Measurements from ENCODE around the gene EEPD1.

EEPD1 gene

DNA sequence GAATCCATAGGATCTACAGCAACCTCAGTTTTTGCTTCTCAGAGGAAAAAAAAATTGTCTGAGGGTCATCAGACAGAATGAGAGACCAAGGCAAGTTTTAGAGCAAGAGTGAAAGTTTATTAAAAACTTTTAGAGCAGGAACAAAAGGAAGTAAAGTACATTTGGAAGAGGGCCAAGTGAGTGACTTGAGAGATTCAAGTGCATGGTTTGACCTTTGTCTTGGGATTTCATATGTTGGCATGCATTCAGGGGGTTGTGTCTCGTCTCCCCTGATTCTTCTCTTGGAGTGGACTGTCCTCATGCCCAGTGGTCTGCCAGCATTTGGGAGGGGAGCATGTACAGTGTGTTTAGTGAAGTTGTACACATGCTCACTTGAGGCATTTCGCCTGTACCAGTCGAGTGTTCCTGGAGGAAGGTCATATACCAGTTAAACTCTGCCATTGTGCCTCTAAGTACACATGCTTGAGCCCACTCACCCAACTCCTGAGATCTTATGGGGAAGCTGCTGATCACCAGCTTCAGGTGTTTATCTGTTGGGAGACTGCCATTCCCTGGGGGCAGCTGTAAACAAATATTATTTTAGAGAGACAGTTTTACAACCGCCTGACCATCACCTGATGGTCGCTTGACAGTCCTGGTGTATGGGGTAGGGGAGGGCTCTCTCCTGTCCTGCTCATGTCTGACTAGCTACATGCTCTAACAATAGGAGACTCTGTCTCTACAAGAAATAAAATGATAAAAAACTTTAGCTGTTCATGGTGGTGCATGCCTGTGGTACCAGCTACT is 109.4 kb downstream of the EEPD1 start:
- DNase-seq: no peak

DNA sequence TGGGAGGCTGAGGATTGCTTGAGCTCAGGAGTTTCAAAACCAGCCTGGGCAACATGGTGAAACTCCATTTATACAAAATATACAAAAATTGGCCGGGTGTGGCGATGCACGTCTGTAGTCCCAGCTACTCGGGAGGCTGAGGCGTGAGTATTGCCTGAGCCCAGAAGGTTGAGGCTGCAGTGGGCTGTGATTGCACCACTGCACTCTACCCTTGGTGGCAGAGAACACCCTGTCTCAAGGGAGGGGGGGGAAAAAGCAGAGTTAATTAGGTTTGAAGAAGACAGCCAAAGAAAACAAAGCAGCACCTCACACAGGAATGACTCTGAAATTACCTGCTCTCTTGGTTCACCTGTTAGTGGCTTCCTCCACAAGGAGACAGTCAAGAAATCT is 110.0 kb downstream of the EEPD1 start:
- no peak for DNase-seq

DNA sequence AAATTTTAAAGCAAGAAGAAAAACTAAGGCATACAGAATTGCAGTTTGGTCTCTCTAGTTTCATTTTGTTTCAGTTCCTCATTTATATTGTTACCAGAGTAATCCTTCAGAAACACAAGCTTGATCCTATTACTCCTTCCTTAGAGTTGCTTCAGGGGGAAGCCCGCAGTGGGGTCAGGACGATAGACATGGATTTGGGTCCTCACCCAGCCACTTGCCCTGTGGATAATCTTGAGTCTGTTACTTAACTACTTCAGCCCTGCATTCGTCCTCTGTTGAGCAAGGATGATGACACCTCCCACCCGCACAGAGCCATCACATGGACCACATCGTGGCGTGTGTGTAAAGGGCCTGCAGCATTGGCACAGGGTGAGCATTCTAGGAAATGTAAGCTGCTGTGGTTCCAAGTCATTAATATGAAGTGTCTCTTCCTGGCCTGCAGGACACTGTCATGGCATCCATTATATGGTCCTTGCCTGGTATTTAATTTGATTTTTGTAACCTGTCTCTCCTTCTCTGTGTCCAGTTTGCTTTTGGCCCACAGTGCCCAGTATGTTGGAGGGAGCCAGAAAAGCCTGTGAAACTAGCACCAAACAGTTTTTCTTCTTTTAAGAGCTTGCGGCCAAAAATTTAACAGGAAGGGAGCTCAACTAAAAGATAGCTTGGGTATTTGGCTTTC is 111.2 kb downstream of the EEPD1 start:
- no peak for DNase-seq

DNA sequence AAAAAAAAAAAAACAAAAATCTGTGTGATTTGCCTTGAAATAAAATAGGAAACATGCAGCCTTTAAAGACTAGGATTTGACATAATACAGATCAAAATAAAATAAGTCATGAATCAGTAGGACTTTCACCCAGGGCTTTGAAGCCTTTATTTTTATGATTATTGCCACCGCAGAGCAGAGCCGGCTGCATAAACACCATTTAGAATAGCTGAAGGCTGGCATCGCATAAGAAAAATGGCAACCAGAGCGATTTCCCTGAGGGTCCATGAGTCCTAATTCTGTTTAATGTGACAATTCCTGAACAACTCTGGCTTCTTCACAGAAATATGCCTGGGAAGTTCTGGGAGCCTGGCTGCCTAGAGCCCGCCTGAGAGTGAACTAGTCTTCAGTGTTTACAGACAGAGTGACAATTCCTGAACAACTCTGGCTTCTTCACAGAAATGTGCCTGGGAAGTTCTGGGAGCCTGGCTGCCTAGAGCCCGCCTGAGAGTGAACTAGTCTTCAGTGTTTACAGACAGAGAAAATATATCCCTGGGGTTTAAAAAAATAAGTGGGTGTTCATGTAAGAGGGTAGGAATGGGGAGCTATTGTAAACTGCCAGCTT is 112.0 kb downstream of the EEPD1 start:
- DNase-seq: no peak

DNA sequence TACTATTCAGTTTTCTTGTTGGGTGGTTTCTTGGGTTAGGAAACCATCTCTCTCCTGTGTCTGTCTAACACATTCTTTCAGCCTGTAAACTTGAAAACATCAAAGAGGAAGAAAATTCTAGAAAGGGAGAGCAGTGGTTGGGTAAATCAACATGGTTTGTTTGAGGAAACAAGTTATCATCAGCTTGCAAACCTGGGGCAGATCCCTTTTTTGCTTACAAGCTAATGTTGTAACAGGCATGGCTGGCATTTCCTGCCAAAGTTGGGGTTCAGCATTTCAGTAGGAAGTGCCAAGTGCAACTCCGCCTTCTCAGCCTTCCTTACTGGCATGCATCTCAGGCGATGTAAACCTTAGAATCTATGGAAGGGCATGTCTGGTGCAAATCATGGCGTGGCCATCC is 112.6 kb downstream of the EEPD1 start:
- DNase-seq: peak; percentile 31

DNA sequence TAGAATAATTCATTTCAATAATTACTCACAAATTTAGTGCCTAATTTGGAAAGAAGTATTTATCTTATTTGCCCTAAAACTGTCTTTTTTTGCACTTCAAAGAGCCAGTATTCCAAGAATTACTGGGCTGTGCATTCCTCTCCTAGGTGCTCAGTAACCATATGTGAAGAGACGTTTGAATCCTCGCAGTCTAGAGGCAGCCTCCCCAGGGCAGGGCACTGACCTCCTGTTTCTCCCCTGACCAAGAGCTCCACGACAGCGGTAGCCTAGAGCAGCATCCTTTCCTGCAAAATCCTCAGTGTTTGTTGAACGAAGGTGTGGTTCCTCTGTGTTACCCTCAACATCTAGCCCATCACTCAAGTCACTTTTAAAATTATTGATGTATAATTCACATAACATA is 113.1 kb downstream of the EEPD1 start:
- no peak for DNase-seq

DNA sequence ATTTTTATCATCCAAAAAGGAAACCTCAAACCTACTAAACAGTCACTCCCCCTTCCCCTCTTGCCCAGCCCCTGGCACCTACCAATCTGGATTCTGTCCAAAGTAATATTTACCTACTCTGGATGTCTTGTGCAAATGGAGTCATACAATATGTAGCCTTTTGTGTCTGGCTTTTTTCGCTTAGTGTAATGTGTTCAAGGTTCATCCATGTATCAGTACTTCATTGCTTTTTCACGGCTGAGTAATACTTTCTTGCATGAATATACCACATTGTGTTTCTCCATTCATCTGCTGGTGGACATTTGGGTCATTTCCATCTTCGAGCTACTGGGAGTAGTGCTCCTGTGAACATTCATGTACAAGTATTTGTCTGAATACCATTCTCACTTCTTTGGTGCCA is 113.6 kb downstream of the EEPD1 start:
- no peak for DNase-seq

DNA sequence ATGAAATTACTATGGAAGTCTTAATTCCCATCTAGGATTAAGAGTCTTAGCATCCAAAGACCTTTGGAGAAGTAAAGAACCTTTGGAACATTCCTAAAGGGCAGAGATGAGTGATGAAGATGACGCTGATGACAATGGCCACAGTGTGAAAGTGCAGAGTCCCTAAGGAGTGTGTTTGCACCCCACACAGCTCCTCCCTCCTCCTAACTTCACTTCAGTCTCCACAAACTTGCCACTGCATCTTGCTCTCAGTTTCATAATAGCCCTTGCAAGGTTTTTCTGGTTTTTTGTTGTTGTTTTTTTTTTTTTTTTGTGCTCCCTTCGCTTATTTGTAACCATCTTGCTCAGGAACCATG is 119.1 kb downstream of the EEPD1 start:
- DNase-seq: no peak

DNA sequence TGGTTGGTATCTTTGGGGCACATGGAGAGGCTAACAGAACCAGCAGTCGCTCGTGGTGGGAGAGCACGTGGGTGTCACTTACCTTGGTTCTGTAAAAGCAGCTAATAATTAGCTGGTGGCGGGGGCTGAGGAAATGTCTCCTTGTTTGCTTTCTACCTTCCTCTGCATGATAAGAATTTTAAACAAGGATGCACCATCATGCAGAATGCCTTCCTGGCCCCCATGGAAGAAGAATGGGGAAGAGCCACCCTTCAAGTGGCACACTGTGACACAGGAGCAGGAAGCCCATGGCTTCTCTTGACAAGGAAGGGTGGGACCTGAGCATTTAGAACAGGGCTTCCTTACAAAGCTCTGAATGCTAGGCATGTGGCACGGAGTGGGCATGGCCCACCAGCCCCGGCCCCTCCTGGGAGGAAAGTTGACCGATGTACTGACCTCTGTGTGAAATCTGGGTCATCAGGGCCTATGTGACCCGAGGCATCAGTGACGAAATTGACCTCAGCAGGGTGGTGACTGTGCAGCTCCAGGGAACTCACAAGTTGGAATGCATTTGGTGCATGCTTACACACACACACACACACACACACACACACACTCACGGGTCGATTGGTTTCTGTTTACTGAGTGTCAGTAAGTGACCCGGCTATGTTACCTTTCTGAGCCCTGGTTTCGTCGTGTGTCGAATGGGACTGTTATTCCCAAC is 119.7 kb downstream of the EEPD1 start:
- DNase-seq: no peak

DNA sequence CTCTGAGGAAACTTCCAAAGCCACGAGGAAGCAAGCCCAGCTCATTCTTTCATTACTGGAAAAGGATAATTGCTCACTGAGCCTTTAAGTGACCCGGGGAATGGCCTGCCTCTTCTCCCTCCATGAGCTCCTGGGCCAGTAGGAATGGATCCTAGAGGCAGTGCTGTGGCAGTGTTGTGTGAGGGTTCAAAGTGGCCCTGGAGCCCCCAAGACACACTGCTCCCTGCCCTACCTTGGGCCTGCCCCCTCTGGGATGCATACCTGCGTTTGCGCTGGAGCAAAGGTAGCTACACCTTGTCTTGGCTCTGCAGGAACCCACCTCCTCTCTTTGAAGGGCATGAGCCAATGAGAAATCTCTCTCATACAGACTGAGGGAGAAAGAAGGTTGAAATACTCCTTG is 120.8 kb downstream of the EEPD1 start:
- DNase-seq: no peak

DNA sequence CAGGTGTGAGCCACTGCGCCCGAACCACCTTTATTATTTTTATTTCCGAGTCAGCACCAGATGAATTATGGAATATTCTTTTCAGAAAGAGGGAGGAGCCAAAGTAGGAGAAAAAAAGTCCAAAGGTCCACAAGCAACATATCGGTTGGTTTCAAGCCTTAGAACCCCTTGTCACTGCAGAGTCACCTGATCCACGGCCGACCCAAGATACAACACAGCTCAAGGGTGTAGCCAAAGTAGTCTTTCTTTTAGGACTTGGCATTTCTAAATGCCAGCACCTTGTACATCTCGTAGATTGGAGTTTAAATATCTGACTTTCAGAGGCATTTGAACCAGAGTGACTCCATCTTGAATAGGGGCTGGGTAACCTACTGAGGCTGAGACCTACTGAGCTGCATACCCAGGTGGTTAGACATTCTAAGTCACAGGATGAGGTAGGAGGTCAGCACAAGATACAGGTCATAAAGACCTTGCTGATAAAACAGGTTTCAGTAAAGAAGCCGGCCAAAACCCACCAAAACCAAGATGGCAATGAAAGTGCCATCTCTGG is 122.8 kb downstream of the EEPD1 start:
- no peak for DNase-seq

DNA sequence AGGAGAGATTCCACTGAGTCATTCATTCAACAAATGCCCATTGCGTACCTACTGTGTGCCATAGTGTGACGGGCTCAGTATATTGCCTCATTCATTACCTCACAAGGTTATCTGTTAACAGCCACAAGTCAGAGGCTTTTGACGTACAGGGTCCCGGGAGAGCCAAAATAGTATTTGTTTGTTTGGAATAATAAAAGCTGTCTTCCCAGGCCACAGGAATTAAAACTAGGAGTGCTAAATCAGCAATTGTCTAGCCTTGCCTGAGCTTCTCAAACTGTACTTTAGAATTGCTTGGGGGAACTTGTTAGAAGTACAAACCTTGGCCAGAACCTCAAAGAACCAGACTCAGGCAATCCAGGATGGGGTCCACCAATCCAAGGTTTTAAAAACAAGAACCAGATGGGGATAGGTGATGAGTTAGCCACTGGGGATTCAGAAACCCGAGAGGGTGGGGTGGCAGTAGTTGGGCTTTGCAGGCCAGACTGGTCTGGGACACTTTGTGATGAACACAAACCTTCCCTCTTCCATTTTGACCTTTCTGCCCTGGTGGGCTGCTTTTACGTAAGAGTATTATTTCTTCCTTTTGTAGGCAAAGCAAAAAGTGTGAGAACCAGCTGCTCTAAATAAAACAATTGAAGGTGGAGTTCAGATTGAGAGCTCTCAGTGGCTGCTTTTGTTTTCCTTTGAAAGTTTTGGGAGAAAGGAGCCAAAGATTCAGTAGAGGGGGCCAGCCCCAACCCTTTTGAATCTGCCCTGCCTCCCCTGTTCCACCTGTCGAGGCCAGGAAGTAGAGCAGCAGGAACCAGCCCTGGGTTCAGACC is 123.6 kb downstream of the EEPD1 start:
- DNase-seq: no peak

DNA sequence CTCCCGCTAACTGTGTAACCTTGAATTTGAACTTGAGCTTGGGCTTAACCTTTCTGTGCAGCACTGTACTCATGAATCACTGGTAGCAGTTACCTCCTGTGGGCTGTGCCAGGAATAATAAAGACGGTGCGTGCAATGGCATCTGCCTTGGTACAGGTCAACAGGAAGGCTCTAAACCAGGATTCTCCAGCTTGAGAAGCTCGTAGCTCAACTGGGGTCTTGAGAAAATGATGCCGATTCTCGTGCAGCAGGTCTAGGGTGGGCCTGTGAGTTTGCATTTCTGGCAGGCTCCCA is 124.1 kb downstream of the EEPD1 start:
- DNase-seq: no peak

DNA sequence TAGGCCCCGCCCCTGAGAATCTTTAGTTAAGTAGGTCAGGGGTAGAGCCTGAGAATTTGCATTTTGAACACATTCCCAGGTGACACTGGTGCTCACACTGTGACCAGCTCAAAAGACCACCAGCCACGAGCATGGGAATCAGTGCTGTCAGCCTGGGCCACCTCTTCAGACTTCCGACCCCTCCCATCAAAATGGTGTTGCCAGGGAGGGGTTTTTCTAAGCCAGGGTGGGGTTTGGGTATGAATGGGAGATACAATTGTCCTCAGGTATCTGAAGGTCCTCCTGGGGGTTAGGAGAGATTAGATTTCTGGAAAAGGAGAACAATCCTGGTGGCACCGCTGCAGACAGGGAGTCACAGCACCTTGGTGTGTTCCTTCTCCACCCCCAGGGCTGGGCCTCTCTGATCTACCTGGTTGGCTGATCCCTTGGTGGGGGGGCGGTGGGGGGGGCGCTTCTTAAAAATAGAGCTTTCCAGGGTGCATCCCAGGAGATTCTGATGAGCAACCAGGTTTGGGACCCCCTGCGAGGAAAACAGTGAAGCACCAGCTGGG is 125.1 kb downstream of the EEPD1 start:
- no peak for DNase-seq

DNA sequence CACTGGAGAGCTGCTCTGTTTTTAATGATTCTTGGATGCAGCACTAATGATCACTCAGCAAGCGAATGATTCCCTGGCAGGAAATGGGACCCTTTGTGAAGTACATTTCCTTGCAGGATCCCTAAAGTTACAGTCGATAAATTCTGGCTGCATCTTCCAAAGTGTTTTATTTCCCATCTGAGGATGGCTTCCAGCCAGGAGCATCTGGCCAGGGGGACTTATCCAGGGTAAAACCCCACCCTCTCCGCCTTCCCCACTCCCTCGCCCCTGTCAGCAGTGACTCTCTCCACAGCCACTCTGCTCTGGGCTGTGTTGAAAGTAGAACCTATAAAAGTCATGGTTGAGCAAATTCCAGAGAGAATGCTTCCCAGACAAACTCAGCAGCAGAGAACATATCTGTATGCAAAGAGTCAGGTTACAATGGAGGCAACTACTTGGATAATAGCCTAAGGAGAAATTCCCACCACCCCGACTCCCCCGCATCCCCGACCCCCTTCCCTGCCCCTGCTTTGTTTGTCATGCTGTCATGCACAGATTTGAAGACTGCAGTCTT is 125.6 kb downstream of the EEPD1 start:
- peak; percentile 28 for DNase-seq

DNA sequence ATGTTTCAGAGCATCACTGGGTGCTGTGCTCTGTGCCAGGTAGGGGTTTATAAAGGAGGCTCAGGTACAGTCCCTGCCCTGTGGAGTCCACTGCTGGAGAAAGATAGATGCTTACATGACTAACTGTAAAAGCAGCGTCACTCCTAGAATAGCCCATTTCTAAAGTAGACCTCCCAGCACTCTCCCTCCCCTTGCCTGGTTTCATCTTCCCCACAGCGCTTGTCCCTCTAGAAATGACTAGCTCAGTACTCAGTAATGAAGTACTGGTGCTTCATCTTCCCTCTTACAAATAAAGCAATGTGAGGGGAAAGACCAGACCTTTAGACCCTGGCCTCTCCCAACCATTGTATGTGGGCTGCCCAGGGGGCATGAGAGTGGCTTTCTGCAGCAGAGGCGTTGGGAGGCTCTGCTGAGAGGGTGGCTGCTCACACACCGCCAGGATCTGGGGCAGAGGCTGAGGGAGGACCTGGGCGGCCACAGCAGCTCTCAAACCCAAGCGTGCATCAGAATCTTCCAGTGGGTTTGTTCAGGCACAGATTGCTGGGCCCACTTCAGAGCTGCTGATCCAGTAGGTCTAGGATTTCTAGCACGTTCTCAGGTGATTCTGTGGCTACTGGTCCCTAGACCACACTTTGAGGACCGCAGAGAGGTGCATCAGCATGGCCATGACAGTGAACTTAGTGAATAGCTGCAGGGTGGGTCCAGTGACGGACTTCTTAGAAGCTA is 126.3 kb downstream of the EEPD1 start:
- DNase-seq: no peak

DNA sequence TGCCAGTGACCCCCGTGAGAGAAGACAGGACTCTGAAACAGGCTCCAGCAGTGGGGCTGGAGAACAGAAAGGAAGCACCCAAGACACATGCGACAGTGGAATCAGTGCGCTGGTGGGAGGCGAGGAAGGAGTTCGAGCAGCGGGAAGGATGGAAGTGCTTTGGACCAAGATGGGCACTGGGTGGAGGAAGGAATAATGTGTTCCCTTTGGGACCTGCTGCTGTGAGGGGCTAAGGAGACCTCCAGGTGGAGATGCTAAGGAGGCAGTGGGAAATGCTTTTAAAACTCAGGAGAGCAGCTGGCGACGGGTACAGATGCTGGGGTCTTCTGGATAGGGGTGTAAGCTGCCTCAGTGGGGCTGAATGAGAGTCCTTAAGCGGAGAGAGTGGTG is 126.9 kb downstream of the EEPD1 start:
- DNase-seq: no peak

DNA sequence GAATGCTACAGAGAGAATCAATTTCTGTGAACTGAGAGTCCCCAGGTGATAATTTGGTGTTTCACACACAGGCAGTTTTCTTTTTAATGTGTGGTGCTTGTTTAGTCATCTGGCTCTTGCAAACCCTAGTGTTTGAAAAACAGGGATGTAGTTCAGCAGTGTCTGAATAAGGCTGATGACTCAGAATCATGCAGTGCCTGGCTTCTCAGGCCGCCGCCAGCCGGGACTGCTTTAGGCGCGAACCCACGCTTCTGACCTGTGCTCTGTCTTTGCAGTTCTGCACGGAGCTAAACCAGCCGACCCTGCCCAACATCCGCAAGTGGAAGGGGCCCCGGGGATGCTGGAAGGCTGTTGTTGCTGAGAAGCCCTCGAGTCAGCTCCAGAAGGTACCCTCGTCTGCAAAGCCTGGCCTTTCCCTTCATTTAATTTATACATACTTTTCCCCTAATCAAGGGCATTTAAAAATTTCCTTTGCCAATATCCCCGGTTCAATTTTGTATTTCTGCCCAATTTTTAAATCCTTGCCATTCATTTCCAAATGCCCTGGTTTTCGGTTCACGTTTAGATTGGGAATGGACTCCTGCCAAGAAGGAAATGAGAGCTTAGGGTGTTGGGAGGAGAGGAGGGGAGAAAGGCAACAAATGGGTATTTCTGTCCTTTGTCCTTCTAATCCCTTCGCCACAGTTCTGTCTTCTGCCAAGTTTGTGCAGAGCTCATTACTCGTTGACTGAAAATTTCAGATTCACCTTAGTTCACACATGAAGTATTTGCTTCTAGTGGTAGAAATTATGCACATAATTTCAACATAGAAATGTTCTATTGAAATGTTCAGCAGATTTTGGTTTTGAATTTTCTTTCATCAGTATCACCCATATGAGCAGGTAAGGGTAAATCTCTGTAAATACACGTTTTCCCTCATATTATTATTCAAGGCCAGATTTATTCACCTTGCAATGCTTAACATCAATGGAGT is 128.1 kb downstream of the EEPD1 start:
- DNase-seq: peak; percentile 93

DNA sequence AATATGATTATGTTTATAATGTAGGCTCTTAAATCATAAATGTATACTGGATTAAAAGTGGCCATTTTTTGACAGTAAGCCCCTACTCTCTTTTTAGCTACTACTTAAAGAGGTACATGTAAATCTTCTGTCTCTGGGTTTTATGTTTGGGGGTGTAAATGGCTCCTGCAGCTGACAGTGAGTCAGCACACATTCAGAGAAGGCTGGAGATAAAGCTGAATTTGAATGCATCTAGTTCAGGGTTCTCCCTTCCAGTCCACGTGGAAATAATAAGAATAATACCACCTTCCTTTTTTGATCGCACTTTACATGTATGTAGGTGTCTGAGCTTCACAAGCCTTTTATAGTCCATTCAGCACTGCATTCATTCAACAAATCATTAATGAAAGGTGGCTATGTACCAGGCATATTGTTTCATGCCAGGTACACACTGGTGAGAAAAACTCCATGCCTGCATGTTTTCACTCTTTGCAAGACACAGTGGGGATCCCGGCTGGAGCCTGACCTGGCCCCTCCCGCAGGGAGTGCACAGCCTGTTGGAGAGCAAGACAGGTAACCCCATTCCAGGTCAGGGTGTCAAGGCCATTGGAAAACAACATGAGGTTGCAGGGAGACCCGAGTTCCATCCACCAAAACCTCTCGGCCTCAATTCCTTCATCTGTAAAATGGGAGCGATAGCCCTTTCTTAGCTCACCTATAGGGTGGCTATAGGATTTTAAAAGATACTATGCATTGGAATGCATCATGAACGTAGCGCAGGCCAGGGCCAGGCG is 129.1 kb downstream of the EEPD1 start:
- peak; percentile 50 for DNase-seq

All from HCEC 1CT (cell line).